HFF-Myc (cell line): ENCODE data around the gene FHIT.

Experiments used
- DNase-seq: peaks from one replicate; pipeline ENCODE4 v3.0.0-alpha.2; 2011; ENCODE audit warnings: low read depth; ENCODE audit errors: extremely low read depth
- H3K4me3 ChIP-seq: replicated peaks from 2 replicates; pipeline ENCODE4 v1.5.1; 2011; ENCODE audit warnings: low read depth, mild to moderate bottlenecking, control low read depth, low read length
- CTCF ChIP-seq: IDR thresholded peaks from 2 replicates; pipeline ENCODE4 v1.5.1; 2012; ENCODE audit warnings: mild to moderate bottlenecking, low read depth, low read length, control low read depth; ENCODE audit errors: missing control alignments

FHIT gene

GRCh38 chr3:61154457-61155198 lies 96.6 kb downstream of the FHIT start:
- no peak for TF ChIP-seq CTCF
- no peak for DNase-seq
- no peak overlapping the region for H3K4me3 ChIP-seq

GRCh38 chr3:61152071-61152470 lies 99.2 kb downstream of the FHIT start:
- TF ChIP-seq CTCF = no peak

GRCh38 chr3:61149236-61149635 lies 102.0 kb downstream of the FHIT start:
- H3K4me3 ChIP-seq = no peak overlapping the region
- no peak for DNase-seq
- TF ChIP-seq CTCF = no peak

More at GRCh38 chr3:61152071-61152470, 99.2 kb downstream of the FHIT start:
- no peak for DNase-seq
- no peak overlapping the region for H3K4me3 ChIP-seq

- TF ChIP-seq CTCF = no peak
- no peak for DNase-seq
- no peak overlapping the region for H3K4me3 ChIP-seq
Measured at GRCh38 chr3:61146010-61146890, 105.0 kb downstream of the FHIT start.

- no peak for DNase-seq
- no peak overlapping the region for H3K4me3 ChIP-seq
- TF ChIP-seq CTCF = no peak
Measured at GRCh38 chr3:61141697-61142096, 109.6 kb downstream of the FHIT start.

GRCh38 chr3:61141227-61141626 lies 110.0 kb downstream of the FHIT start:
- no peak for DNase-seq
- no peak overlapping the region for H3K4me3 ChIP-seq
- no peak for TF ChIP-seq CTCF
